ENCODE data around the gene LYRM7.

The LYRM7 gene

GRCh38 chr5:131210151-131210510 lies 39.4 kb downstream of the LYRM7 start:
- no peak for TF ChIP-seq CTCF (IDR thresholded peaks at IDR 0.05; ENCODE audit: low read depth, low read length)
- H3K4me3 ChIP-seq (ENCODE audit: low read depth, low read length) = no peak overlapping the region

GRCh38 chr5:131211669-131212068 lies 40.9 kb downstream of the LYRM7 start:
- TF ChIP-seq CTCF (IDR thresholded peaks at IDR 0.05; ENCODE audit: low read depth, low read length) = no peak
- no peak overlapping the region for H3K4me3 ChIP-seq (ENCODE audit: low read depth, low read length)

GRCh38 chr5:131212471-131213021 lies 41.8 kb downstream of the LYRM7 start:
- TF ChIP-seq CTCF (IDR thresholded peaks at IDR 0.05; ENCODE audit: low read depth, low read length) = no peak
- no peak overlapping the region for H3K4me3 ChIP-seq (ENCODE audit: low read depth, low read length)

- no peak for TF ChIP-seq CTCF (IDR thresholded peaks at IDR 0.05; ENCODE audit: low read depth, low read length)
- H3K4me3 ChIP-seq (ENCODE audit: low read depth, low read length) = no peak overlapping the region
These were observed 44.0 kb downstream of the LYRM7 start for GRCh38 chr5:131214609-131215227.

- no peak overlapping the region for H3K4me3 ChIP-seq (ENCODE audit: low read depth, low read length)
- no peak for TF ChIP-seq CTCF (IDR thresholded peaks at IDR 0.05; ENCODE audit: low read depth, low read length)
These were observed 47.0 kb downstream of the LYRM7 start for GRCh38 chr5:131217791-131218190.

GRCh38 chr5:131218392-131218791 lies 47.6 kb downstream of the LYRM7 start:
- H3K4me3 ChIP-seq (ENCODE audit: low read depth, low read length) = no peak overlapping the region
- no peak for TF ChIP-seq CTCF (IDR thresholded peaks at IDR 0.05; ENCODE audit: low read depth, low read length)

- no peak overlapping the region for H3K4me3 ChIP-seq (ENCODE audit: low read depth, low read length)
- TF ChIP-seq CTCF (IDR thresholded peaks at IDR 0.05; ENCODE audit: low read depth, low read length) = no peak
These were observed 49.8 kb downstream of the LYRM7 start for GRCh38 chr5:131220566-131220965.

Data from WI38 (cell line).